Motor neuron (in vitro differentiated cells): Measurements from ENCODE around the gene RBPMS2. TPM values are rescaled to one million over a fixed set of nuclear protein-coding genes. Genes with fewer than 3 reads are reported as not detected.

Source experiments
- ATAC-seq, 8 experiments: fragments of 200-7000 bp; cut with Tn5 transposase; replicated peaks in 6 of 8; 2 replicates each; pipeline ENCODE4 v1.8.0; 2021; ENCODE audit warnings: mild to moderate bottlenecking in 8 of 8, moderate library complexity in 8 of 8
- H3K27ac ChIP-seq, 2 donors: fragments of 250-450 bp; sonication (Bioruptor Pico); 2 replicates each; pipeline ENCODE4 v1.9.0; 2021; ENCODE audit warnings: antibody characterized with exemption in 2 of 2, mild to moderate bottlenecking in 2 of 2, moderate library complexity in 1 of 2
- H3K4me1 ChIP-seq, 2 donors: fragments of 250-450 bp; sonication (Bioruptor Pico); replicated peaks in 1 of 2; 2 replicates each; pipeline ENCODE4 v1.6.1; 2021; ENCODE audit warnings: antibody characterized with exemption in 2 of 2, mild to moderate bottlenecking in 2 of 2, moderate library complexity in 1 of 2
- H3K4me3 ChIP-seq, 5 donors: fragments of 250-450 bp; sonication (Bioruptor Pico); 2 replicates each; pipeline ENCODE4 v1.9.0; 2021; ENCODE audit warnings: antibody characterized with exemption in 5 of 5, mild to moderate bottlenecking in 5 of 5, moderate library complexity in 4 of 5
- WGBS, 10 experiments: fragments of 450-650 bp; shearing (Covaris generic); methylation state at CpG; one replicate each; pipeline ENCODE4 v1.0.0; 2022; 5-methylcytosine and 5-hydroxymethylcytosine counted together
- in situ Hi-C, 9 experiments: fragments of 400-800 bp; cut with MboI; loops; one replicate each; pipeline ENCODE4 v1.15.0; 2021; ENCODE audit warnings: low sequenced_read_pairs in 9 of 9, low pct_unique_long_range_greater_than_20kb in 2 of 9; ENCODE audit not compliant: unreplicated experiment in 9 of 9
- total RNA-seq, 8 experiments: library from RNA; unstranded; fragments of 300-600 nt; gene quantifications; 2 replicates each; pipeline versions ENCODE4 v1.2.3 to v1.2.4, GENCODE V29; 2022

The RBPMS2 gene
- total RNA-seq, 8 experiments from 2014 or later, result 0.27 to 2.3 (median 0.89) TPM

DNA sequence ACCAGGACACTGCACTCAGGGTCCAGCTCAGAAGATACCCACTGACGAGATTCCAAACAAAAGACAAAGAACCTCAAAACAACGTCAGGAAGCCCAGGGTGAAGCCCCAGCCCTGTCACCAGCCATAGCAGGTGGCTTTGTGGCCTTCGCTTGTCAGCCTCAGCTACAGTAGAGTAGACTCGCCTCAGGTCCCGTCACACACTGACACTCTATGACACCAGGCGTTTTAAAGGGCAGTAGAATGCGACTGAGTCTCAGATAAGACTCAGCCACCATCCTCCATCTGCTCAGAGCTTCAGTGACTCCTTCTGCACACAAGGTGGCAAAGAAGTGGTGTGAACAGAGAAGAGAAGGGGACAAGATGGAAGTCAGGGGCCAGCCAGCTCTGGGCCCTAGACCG is 12.8 kb downstream of the RBPMS2 start:
- Histone ChIP-seq H3K4me1 (no peaks in the 10 kb centered on the region), H3K4me3 (no peak overlapping the region), H3K27ac (no peak overlapping the region)
- in situ Hi-C loops, result no loop called here
- WGBS, 10 experiments, result 60 to 100% (median 92%) methylated on average over 1 to 5 of the region's 8 CpGs; no CpG with 5 or more reads in 4 of the 10 experiments
- ATAC-seq, result no peak

DNA sequence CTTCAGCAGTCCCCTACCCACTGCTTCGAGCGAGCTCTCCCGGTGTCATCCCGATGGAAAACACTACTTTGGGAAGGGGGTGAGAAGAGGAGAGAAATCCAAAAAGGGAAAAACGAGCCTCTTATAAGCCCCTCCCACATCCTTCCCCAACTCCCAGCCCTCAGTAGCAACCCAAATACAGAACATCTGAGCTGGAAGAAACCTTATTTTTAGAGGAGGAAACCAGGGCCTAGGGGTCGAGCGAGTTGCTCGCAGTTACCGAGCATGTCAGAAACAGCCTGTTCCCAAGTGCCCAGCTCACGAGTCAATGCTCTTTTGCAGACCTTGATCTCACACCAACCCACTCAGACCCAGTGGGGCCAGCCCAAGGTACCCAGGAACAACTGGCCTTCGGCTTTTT is 14.2 kb downstream of the RBPMS2 start:
- no peaks in the 10 kb centered on the region for H3K4me1 ChIP-seq
- no peak overlapping the region for H3K4me3 ChIP-seq
- in situ Hi-C loops, result no loop called here
- no peak overlapping the region for H3K27ac ChIP-seq
- ATAC-seq, result no peak
- WGBS, 10 experiments, result 14 to 100% (median 86%) methylated on average over 1 to 9 of the region's 11 CpGs; no CpG with 5 or more reads in 1 of the 10 experiments

DNA sequence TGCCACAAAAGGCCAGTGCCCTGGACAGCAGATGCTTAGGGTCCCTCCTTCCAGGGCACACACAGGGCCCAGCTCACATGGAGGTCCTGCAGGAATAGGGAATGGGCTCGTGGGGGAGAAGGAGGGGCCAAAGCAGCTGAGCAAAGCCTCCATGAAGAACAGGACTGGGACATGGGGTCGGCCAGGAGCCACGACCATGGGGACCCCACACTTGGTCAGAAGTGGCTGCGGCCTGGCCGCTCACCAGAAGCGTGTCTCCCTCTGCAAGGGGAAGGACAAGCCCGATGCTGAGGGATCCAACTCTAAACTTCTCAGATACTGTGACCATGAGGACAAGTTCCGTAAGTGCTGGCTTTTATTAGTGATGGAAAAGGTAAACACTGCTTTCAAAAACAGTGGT is 15.3 kb downstream of the RBPMS2 start:
- in situ Hi-C loops, result no loop called here
- H3K27ac ChIP-seq, result no peak overlapping the region
- WGBS, 10 experiments, result 30 to 100% (median 94%) methylated on average over 1 to 7 of the region's 8 CpGs; no CpG with 5 or more reads in 2 of the 10 experiments
- ATAC-seq, result no peak
- H3K4me3 ChIP-seq, result no peak overlapping the region
- no peaks in the 10 kb centered on the region for H3K4me1 ChIP-seq

DNA sequence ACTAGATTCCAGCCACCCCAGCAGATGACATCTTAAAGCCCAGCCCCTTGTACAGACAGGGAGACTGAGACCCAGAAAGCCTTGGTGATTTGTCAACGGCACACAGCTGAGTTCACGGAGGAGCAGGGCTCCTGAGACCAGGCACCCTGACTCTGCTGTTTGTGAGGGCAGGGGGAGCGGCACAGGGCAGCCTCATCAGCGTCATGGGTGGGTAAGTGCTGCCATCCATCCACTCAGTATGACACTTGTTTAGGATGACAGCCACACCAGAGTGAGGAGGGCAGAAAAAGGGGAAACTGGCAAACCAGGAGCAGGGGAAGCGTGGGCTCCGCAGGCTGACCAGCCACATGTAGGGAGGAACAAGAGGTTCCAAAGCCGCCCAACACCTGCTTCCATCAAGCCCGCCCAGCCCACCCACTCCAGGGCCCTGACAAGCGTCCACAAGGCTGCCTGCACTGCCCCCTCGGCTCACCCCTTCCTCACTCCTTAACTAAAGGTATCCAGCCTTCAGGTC is 19.9 kb downstream of the RBPMS2 start:
- Histone ChIP-seq H3K4me3 (no peak overlapping the region), H3K4me1 (peaks cover 0 to under 1% of the 10 kb centered on the region in 2 donors), H3K27ac (no peak overlapping the region)
- ATAC-seq, result no peak
- WGBS, 10 experiments, result 96% methylated on average over 3 of the region's 10 CpGs; no CpG with 5 or more reads in 9 of the 10 experiments
- in situ Hi-C loops, result no loop called here

DNA sequence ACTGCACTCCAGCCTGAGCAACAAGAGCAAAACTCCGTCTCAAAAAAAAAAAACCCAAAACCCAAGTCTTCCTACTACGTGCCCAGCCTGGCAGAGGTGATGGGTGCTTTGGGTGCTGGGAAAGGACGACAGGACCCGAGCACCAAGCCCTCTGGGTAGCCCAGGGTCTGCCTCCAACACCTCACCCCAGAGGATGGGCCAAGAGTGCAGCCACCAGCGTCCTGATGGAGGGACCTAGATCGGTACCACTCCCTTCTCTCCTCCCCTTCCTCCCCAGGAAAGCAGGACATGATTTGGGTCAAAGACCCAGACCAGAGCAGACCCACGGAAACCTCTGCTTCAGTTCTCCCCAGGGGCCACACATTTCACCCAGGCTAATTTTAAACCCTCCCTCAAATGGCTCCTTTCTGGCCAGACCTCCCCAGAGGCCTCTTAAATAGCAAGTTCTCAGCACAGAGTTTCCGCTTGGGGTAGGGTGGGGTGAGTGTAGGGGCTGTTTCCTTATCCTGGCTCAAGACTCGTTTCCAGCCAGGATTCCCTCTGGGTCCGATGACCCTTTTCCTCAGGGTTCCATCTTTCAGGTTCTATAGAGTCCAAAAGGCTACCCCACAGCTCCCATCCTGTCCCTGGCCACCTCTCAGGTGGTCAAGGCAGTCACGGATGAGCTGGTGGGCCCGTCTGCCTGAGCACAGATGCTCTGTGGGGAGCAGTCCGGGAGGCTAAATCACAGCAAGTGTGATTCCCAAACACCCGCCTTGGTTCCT is 20.5 kb downstream of the RBPMS2 start:
- in situ Hi-C loops, result no loop called here
- H3K27ac ChIP-seq, result no peak overlapping the region
- peaks cover 2 to 4% of the 10 kb centered on the region in 2 donors for H3K4me1 ChIP-seq

DNA sequence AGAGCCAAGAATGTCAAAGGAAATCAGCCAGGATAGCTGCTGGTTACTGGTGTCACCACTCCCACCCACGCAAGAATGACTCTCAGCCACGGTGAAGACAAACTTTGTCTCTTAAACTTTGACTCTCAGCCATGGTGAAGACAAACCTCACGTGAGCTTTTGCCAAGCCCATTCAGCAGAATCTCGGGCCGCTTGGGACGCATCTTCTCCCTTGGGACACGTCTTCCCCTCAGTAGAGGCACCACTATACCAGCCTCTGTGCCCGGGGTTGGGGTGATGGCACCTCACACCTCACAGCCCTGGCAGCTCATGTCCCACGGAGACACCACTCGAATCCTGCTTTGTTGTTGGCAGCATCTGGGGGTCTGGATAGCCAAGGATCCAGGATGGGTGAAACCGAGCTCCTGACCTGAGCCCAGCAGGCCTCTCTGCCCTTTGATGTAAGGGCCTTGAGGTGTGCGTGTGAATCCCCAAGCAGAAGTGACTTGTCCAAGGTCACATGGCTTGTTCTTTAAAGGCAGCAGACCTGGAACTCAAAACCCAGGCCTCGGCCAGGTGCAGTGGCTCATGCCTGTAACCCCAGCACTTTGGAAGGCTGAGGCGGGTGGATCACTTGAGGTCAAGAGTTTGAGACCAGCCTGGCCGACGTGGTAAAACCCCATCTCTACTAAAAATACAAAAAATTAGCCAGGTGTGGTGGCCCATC is 21.8 kb downstream of the RBPMS2 start:
- no peak for ATAC-seq
- WGBS, 10 experiments, result 33 to 100% (median 86%) methylated on average over 1 to 10 of the region's 16 CpGs; no CpG with 5 or more reads in 2 of the 10 experiments
- Histone ChIP-seq H3K4me3 (no peak overlapping the region), H3K4me1 (peaks cover 2 to 5% of the 10 kb centered on the region in 2 donors), H3K27ac (no peak overlapping the region)
- in situ Hi-C loops, result no loop called here

More for the DNA sequence above, 20.5 kb downstream of the RBPMS2 start:
- no peak for ATAC-seq
- 60 to 100% (median 77%) methylated on average over 1 to 8 of the region's 14 CpGs; no CpG with 5 or more reads in 3 of the 10 experiments for WGBS, 10 experiments
- no peak overlapping the region for H3K4me3 ChIP-seq

DNA sequence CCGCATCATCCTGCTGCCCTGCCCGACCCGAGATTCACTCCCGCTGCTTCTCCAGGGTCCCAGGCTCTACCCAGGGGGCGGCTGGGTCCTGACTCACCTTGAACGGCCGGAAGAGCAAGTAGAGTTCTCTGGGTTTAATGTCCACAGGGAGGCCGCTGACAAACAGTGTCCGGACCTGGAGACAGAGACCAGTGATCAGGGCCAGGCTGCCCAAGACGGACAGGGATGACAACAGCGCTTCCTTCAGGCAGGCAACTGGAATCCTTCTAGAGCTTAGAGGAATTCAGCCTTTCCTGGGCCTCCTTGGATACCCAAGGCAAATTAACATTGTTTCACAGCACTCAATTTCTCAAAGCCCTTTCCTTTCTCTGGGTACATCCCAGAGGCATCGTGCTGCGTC is 23.9 kb downstream of the RBPMS2 start:
- no peak overlapping the region for H3K27ac ChIP-seq
- in situ Hi-C loops, result no loop called here
- no peak overlapping the region for H3K4me3 ChIP-seq
- ATAC-seq, result no peak
- H3K4me1 ChIP-seq, result peaks cover 2 to 5% of the 10 kb centered on the region in 2 donors
- WGBS, 10 experiments, result 59 to 100% (median 84%) methylated on average over 1 to 6 of the region's 13 CpGs; no CpG with 5 or more reads in 4 of the 10 experiments

DNA sequence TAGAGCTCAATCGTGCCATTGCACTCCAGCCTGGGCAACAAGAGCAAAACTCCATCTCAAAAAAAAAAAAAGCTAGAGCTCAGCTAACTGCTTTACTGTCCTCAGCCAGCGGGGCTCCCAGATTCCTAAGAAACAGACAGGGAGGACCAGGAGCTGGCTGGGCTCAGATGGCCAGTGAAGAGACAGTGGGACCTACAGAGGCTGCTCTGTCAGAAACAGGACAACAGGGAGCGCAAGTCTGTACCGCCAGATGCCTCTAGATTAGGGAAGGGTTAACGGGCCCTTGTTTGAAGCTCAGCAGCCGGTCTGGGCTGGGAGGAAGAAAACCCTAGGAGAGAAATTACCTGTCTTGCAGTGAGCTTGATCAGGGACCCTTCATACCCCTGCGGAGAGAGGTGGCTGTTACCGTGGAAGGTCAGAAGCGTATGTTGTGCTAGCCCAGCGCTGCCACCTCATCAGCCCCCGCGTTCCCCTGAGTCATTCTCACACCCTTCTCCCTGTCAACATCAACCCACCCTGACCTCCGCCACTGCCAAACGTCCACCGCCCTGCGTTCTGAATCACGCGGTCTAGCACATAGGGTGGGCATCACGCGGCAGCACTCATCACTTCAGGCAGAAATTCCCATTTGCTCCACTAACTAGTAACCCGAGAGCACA is 25.3 kb downstream of the RBPMS2 start:
- WGBS, 10 experiments, result 20 to 100% (median 67%) methylated on average over 1 to 8 of the region's 21 CpGs; no CpG with 5 or more reads in 1 of the 10 experiments
- in situ Hi-C loops, result loop anchor here in 1 of 9 experiments (25.0 kb wide), 1 partner anchor 162 kb away; the partner anchor contains the start of gene ANKDD1A
- Histone ChIP-seq H3K27ac (no peak overlapping the region), H3K4me3 (no peak overlapping the region), H3K4me1 (peaks cover 2 to 5% of the 10 kb centered on the region in 2 donors)
- ATAC-seq, result peak; percentile 49 to 92 (median 84)

DNA sequence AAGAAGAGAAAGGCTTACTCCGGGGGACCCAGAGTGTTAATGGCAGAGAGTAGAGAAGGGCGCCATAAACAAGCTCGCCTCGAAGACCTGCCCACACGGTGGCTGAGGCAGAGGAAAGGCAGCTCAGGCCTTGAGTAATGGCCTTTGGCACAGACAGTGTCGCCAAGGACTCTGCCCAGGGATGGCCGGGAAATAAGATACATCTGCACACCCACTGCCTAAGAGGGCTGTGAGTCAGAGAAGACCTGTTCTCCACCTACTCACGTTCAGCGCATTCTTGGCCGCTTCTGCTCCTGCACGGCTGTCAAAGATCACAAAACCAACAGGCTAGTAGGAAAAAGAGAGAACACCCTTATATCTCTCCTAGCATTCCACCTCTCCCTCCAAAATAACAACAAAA is 26.2 kb downstream of the RBPMS2 start:
- in situ Hi-C loops, result loop anchor here in 1 of 9 experiments (25.0 kb wide), 1 partner anchor 163 kb away; the partner anchor contains the start of gene ANKDD1A
- Histone ChIP-seq H3K4me1 (peaks cover 2 to 5% of the 10 kb centered on the region in 2 donors), H3K4me3 (no peak overlapping the region), H3K27ac (no peak overlapping the region)
- ATAC-seq, result peak in 4 of 8 experiments; percentile 21 to 73 (median 52)
- 29 to 100% (median 86%) methylated on average over 1 to 9 of the region's 11 CpGs; no CpG with 5 or more reads in 5 of the 10 experiments for WGBS, 10 experiments

DNA sequence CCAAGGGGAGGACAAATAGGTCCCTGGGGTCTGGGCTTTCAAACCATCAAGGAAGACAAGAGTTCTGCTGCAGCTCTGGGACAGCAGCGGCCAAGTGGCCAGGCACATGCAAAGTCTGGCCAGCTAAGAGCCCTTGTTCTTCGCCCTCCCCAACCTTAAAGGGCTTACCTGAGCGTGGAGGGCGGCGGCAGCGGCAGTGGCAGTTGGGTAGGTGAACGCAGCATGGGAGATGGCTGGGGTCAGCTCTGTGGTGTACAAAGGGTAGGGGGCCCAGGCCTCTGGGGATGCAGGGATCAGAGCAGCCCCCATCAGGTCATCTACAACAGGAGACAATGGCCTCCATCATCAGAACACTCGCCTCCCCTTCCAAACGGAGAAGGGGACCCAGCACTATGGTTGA is 27.1 kb downstream of the RBPMS2 start:
- Histone ChIP-seq H3K4me1 (peaks cover 2 to 5% of the 10 kb centered on the region in 2 donors), H3K4me3 (no peak overlapping the region), H3K27ac (no peak overlapping the region)
- 79 to 100% (median 92%) methylated on average over 1 to 3 of the region's 9 CpGs; no CpG with 5 or more reads in 5 of the 10 experiments for WGBS, 10 experiments
- in situ Hi-C loops, result loop anchor here in 1 of 9 experiments (25.0 kb wide), 1 partner anchor 164 kb away; the partner anchor contains the start of gene ANKDD1A
- ATAC-seq, result no peak

DNA sequence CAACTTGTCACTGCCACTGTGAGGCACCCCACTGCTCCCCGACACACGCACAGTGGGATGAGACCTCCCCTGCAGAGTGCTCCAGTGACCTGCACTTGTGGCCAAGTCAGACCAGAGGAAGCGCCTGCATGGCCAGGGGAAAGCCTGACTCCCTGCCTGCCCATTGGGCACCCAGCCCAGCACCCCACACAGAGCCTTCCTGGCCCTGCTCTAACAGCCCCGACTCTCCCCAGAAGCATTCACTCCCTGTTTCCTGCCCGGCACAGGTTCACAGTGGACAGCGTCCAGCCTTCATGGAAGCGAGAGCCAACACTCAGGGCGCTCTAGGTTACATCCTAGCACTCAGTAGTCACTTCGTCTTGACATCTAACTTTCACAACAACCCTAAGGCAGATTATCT is 27.8 kb downstream of the RBPMS2 start:
- Histone ChIP-seq H3K27ac (no peak overlapping the region), H3K4me3 (no peak overlapping the region), H3K4me1 (peaks cover 2 to 5% of the 10 kb centered on the region in 2 donors)
- 76 to 100% (median 89%) methylated on average over 2 to 6 of the region's 9 CpGs; no CpG with 5 or more reads in 4 of the 10 experiments for WGBS, 10 experiments
- in situ Hi-C loops, result loop anchor here in 1 of 9 experiments (25.0 kb wide), 1 partner anchor 165 kb away; the partner anchor contains the start of gene ANKDD1A
- ATAC-seq, result no peak

DNA sequence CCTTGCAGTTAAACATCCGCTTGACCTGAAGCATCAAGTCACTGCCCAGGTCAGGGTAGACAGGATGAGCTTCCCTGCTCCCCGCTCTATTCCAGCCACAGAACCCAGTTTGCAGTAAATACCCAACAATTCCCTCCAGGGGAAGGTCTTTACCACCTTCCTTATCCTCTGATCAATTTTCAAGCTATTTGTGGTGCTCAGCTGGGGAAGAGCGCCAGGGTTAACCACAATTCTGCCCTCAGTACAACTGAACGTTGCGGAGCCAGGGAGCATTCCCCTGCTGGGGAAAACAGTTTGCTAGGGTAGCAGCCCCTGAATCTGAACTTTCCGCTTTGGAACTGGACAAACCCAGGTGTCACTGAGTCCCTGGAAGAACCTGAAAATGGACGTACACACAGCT is 28.5 kb downstream of the RBPMS2 start:
- ATAC-seq, result no peak
- in situ Hi-C loops, result loop anchor here in 1 of 9 experiments (25.0 kb wide), 1 partner anchor 165 kb away; the partner anchor contains the start of gene ANKDD1A
- 85 to 100% (median 92%) methylated on average over 1 to 6 of the region's 7 CpGs; no CpG with 5 or more reads in 3 of the 10 experiments for WGBS, 10 experiments
- Histone ChIP-seq H3K4me1 (peaks cover 2 to 5% of the 10 kb centered on the region in 2 donors), H3K4me3 (no peak overlapping the region), H3K27ac (no peak overlapping the region)
